Measurements from ENCODE around the gene HYKK. TPM values are rescaled to one million over a fixed set of nuclear protein-coding genes. Genes with fewer than 3 reads are reported as not detected.

The HYKK gene
- total RNA-seq, 6 donors from 2014 or later: 2.8 to 6.3 (median 3.2) TPM

Other genes with a start within 250 kb of the HYKK start
- 10 to 100 TPM in 5 of 6 donors, 1 to 10 TPM in 1; 9.1 to 76.8 (median 19.9) TPM for gene DNAJA4, start 243.0 kb upstream of the HYKK start, total RNA-seq
- 10 to 100 TPM; 33.6 to 67.1 (median 50.3) TPM for gene SKIC8, start 208.0 kb upstream of the HYKK start, total RNA-seq
- gene CRABP1, start 167.2 kb upstream of the HYKK start, total RNA-seq: under 1 TPM in 2 of 6 donors, not detected in 4; 0.44 to 0.57 TPM
- 10 to 100 TPM; 26.8 to 51.3 (median 40.8) TPM for gene IREB2, start 69.4 kb upstream of the HYKK start, total RNA-seq
- 100 to 1,000 TPM in 4 of 6 donors, 10 to 100 TPM in 2; 48.2 to 176 (median 120) TPM for gene PSMA4, start 32.9 kb downstream of the HYKK start, total RNA-seq
- 1 to 10 TPM in 1 of 6 donors, under 1 TPM in 3, not detected in 2; 0.29 to 1.5 (median 0.38) TPM for gene CHRNA5, start 57.9 kb downstream of the HYKK start, total RNA-seq
- gene CHRNA3, start 113.4 kb downstream of the HYKK start, total RNA-seq: under 1 TPM in 5 of 6 donors, not detected in 1; 0.13 to 0.49 (median 0.22) TPM
- not detected for gene CHRNB4, start 133.6 kb downstream of the HYKK start, total RNA-seq

All from upper lobe of left lung (tissue), 6 donors.